Gastrocnemius medialis (tissue), 4 donors: ENCODE measurements around the gene NPIPA1. TPM values are rescaled to one million over a fixed set of nuclear protein-coding genes. Genes with fewer than 3 reads are reported as not detected.
"Not testable (repeated sequence)": the region's sequence is repeated elsewhere in the genome, so short reads cannot be mapped to it uniquely, and the experiment has no call there.

Experiments
- ATAC-seq, 2 donors: fragments of 150-250 bp; one replicate each; pipeline ENCODE4 v1.9.1; 2016
- DNase-seq, 2 donors: peaks; one replicate each; pipeline ENCODE4 v3.0.0-alpha.2; 2019
- H3K27ac ChIP-seq, 4 donors: fragments of 200-600 bp; sonication (generic); 1 replicate in 1 of 4; 2 replicates in 3 of 4; pipeline ENCODE4 v1.5.1; 2016 to 2018; ENCODE audit warnings: mild to moderate bottlenecking in 2 of 4, moderate library complexity in 1 of 4
- H3K27me3 ChIP-seq, 3 donors: fragments of 200-600 bp; sonication (generic) in 2 of 3; 1 replicate in 1 of 3; 2 replicates in 2 of 3; pipeline versions ENCODE4 v1.5.1 to v1.6.0; 2016 to 2019; ENCODE audit warnings: mild to moderate bottlenecking in 1 of 3, moderate library complexity in 1 of 3
- H3K36me3 ChIP-seq, 2 donors: fragments of 200-600 bp; sonication (generic) in 1 of 2; one replicate each; pipeline ENCODE4 v1.5.1; 2017 to 2018
- H3K4me1 ChIP-seq, 2 donors: fragments of 200-600 bp; sonication (generic) in 1 of 2; one replicate each; pipeline ENCODE4 v1.5.1; 2016 to 2017; ENCODE audit warnings: mild to moderate bottlenecking in 2 of 2
- H3K4me3 ChIP-seq, 4 donors: fragments of 200-600 bp; sonication (generic) in 3 of 4; 1 replicate in 1 of 4; 2 replicates in 3 of 4; pipeline ENCODE4 v1.5.1; 2016 to 2019; ENCODE audit warnings: mild to moderate bottlenecking in 2 of 4
- H3K9me3 ChIP-seq, 3 donors: fragments of 200-600 bp; sonication (generic) in 2 of 3; 1 replicate in 1 of 3; 2 replicates in 2 of 3; pipeline ENCODE4 v1.5.1; 2016 to 2019
- CTCF ChIP-seq, 5 experiments: fragments of 450-650 bp in 3 of 5; fragments of 200-600 bp in 2 of 5; sonication (generic) in 2 of 5; IDR thresholded peaks in 4 of 5; conservative IDR thresholded peaks in 1 of 5; 1 replicate in 4 of 5; 2 replicates in 1 of 5; pipeline ENCODE4 v1.5.1; 2016 to 2019; ENCODE audit warnings: antibody characterized with exemption in 5 of 5, mild to moderate bottlenecking in 3 of 5, moderate library complexity in 3 of 5
- in situ Hi-C, 4 donors: fragments of 200-750 bp; cut with MboI; loops; one replicate each; pipeline versions ENCODE4 v1.15.0 to v1.8.0; 2017; ENCODE audit warnings: low sequenced_read_pairs in 4 of 4
- intact Hi-C: fragments of 100-400 bp; cut with DNase I; formaldehyde crosslinking; loops from one replicate; pipeline ENCODE4 v1.15.1; 2023; ENCODE audit warnings: low total_unique reads
- total RNA-seq, 4 donors: library from RNA; depleted of rRNA; stranded (reverse); fragments of >200 nt; gene quantifications; one replicate each; pipeline versions ENCODE4 v1.1.0 to v1.2.3, GENCODE V29; 2016

The NPIPA1 gene
- total RNA-seq, result 10 to 100 TPM; 19.6 to 53.1 (median 25.7) TPM

- in situ Hi-C loops, H3K4me3 ChIP-seq, H3K4me1 ChIP-seq, H3K36me3 ChIP-seq, H3K27ac ChIP-seq, intact Hi-C loops, H3K9me3 ChIP-seq, ATAC-seq, DNase-seq, H3K27me3 ChIP-seq: not testable (repeated sequence)
These were observed at the start of gene NPIPA1 for GRCh38 chr16:14937143-14937542. Gene NPIPA1 (plus strand): TSS chr16:14937443. CDS start chr16:14937443, 0 bp downstream.

GRCh38 chr16:14892111-14892510 lies 45.1 kb upstream of the NPIPA1 start:
- DNase-seq, intact Hi-C loops: not testable (repeated sequence)

GRCh38 chr16:14895382-14895781 lies 41.9 kb upstream of the NPIPA1 start:
- H3K27me3 ChIP-seq, H3K36me3 ChIP-seq, H3K9me3 ChIP-seq, intact Hi-C loops, H3K4me1 ChIP-seq, ATAC-seq, DNase-seq, in situ Hi-C loops, H3K27ac ChIP-seq, H3K4me3 ChIP-seq: not testable (repeated sequence)

More at GRCh38 chr16:14892111-14892510, 45.1 kb upstream of the NPIPA1 start:
- H3K4me3 ChIP-seq, H3K4me1 ChIP-seq, H3K27me3 ChIP-seq, ATAC-seq, in situ Hi-C loops, H3K27ac ChIP-seq, H3K9me3 ChIP-seq, H3K36me3 ChIP-seq: not testable (repeated sequence)

GRCh38 chr16:14896023-14896422 lies 41.2 kb upstream of the NPIPA1 start:
- intact Hi-C loops, ATAC-seq: not testable (repeated sequence)

GRCh38 chr16:14897006-14897664 lies 40.1 kb upstream of the NPIPA1 start:
- H3K27me3 ChIP-seq, H3K27ac ChIP-seq, H3K9me3 ChIP-seq, H3K4me3 ChIP-seq, in situ Hi-C loops, H3K36me3 ChIP-seq, H3K4me1 ChIP-seq, intact Hi-C loops, DNase-seq: not testable (repeated sequence)
- peak; percentile 66 to 76 for ATAC-seq
- TF ChIP-seq CTCF (IDR thresholded peaks at IDR 0.05 in 4 of 5, conservative IDR thresholded peaks at IDR 0.05 in 1 of 5), result peak in 1 of 5 experiments; percentile 31

More at GRCh38 chr16:14896023-14896422, 41.2 kb upstream of the NPIPA1 start:
- in situ Hi-C loops, H3K4me3 ChIP-seq, H3K27ac ChIP-seq, H3K4me1 ChIP-seq, H3K36me3 ChIP-seq, H3K9me3 ChIP-seq, H3K27me3 ChIP-seq, DNase-seq: not testable (repeated sequence)

- not testable (repeated sequence) for H3K27me3 ChIP-seq
These were observed 39.1 kb upstream of the NPIPA1 start for GRCh38 chr16:14898162-14898561.

GRCh38 chr16:14903191-14903957 lies 33.9 kb upstream of the NPIPA1 start:
- ATAC-seq, H3K27me3 ChIP-seq, intact Hi-C loops, H3K27ac ChIP-seq, H3K36me3 ChIP-seq, H3K4me1 ChIP-seq, H3K9me3 ChIP-seq, H3K4me3 ChIP-seq, DNase-seq, in situ Hi-C loops: not testable (repeated sequence)

More at GRCh38 chr16:14898162-14898561, 39.1 kb upstream of the NPIPA1 start:
- H3K4me1 ChIP-seq, in situ Hi-C loops, DNase-seq, H3K36me3 ChIP-seq, H3K4me3 ChIP-seq, ATAC-seq, H3K27ac ChIP-seq, H3K9me3 ChIP-seq, intact Hi-C loops: not testable (repeated sequence)

GRCh38 chr16:14909744-14910143 lies 27.5 kb upstream of the NPIPA1 start:
- H3K27me3 ChIP-seq, DNase-seq, in situ Hi-C loops, H3K36me3 ChIP-seq, H3K4me3 ChIP-seq, H3K27ac ChIP-seq, H3K9me3 ChIP-seq, H3K4me1 ChIP-seq, intact Hi-C loops: not testable (repeated sequence)
- ATAC-seq, result peak; percentile 47 to 58

- H3K4me1 ChIP-seq, H3K4me3 ChIP-seq, H3K9me3 ChIP-seq, H3K36me3 ChIP-seq, H3K27ac ChIP-seq, H3K27me3 ChIP-seq, in situ Hi-C loops, DNase-seq, intact Hi-C loops: not testable (repeated sequence)
- peak; percentile 66 to 84 for ATAC-seq
These were observed 26.2 kb upstream of the NPIPA1 start for GRCh38 chr16:14910833-14911629.
